CD4-positive, alpha-beta T cell treated with Interleukin-12 subunit alpha and Interleukin-12 subunit beta, for 1 hour (primary cell): ENCODE measurements around the gene CRLF1.
"Not testable (repeated sequence)": the region's sequence is repeated elsewhere in the genome, so short reads cannot be mapped to it uniquely, and the experiment has no call there.

ENCODE experiments used
- DNase-seq: peaks from one replicate; pipeline ENCODE4 v3.0.0-alpha.2; 2020

CRLF1 gene

DNA sequence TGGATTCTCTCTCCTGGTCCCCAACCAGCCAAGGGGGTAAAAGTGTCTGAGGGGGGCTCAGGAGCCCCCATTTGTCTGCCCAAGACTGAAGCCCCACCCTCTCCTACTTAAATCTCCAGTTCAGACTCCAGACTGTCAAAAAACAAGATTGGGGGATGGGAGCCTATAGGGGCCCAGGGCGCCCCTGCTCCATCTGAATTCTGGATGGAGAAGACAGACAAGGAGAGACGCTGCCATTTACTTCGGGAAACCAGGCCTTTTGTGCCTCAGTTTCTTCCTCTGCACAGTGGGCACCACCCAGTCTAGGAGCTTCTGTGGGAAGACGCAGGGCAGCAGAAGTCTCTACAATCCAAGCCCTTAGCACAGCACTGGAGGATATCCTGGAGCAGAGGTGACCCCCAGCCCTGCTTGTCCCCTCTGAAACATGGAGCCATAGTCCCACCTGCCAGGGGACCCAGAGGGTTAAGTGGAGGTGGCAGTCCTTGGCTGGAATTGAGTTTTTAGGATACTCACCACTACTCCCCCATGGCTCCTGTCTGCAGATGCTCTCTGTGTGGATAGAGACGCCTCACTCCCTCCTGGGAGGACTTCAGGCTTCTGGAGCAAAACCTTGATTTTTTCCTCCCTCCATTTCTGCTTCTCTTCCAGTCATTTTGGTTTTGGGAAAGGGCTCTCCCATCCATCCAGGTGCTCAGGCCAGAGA lies 1.7 kb upstream of the CRLF1 start:
- no peak for DNase-seq

DNA sequence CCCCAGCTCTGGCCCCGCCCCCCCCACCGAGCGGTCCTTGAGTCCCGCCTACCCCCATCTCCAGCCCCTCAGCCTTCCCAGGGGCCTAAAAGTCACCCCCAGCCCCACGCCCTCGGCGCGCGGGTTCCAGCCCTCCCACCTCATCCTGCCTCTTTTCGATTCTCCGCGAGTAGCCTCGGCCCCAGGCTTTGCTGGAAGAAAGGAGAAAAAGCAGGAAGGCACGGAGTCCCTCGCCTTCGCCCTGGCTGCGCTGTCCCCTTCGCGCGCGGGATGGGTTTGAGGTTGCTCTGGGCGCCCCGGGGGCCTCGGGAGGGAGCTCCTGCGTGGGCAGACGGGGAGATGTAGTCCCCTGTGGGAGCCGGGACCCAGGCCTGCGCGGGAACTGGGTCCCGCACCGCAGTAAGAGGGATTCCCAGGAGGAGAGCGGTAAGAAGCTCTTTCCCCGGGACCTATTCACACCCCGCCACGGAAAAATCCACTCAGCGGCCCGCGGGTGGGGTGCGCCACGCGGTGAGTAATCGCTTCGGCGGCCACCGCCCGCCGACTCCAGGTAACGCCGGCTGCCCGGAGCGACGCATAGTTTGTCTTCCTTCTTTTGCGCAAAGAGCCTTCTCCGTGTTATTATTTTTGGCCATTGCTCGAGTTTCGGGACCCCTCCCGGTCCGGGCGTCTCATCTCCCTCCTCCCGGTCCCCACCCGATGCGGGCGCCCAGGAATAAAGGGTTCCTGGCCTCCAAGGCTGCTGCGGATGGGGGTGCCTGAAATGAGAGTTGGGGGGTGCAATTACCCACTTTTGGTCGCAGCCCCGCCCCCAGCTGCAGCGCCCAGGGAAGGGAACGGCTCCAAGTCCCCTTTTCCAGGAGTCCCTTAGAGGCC lies 865 bp upstream of the CRLF1 start:
- no peak for DNase-seq

- no peak for DNase-seq
These were observed 886 bp downstream of the CRLF1 start for GRCh38 chr19:18605546-18606280.

DNA sequence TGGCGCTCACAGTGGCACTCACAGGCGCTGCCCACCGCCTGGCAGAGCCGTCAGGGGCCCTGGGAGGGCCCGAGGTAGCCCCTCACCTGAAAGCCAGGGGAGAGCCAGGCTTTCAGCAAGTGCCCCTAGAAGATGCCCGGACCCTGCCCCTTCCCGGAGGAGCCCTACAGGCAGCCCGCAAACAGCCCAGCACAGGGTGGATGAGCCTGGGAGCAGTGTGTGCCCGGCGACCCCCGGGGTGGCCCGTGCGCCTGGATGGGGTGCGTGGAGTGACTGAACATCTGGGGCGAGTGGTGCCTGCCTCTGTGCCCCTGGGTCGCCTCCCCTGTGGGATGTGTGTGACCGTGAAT lies 1.4 kb downstream of the CRLF1 start:
- DNase-seq = no peak

- no peak for DNase-seq
These were observed 1.8 kb downstream of the CRLF1 start for GRCh38 chr19:18604820-18605159.

DNA sequence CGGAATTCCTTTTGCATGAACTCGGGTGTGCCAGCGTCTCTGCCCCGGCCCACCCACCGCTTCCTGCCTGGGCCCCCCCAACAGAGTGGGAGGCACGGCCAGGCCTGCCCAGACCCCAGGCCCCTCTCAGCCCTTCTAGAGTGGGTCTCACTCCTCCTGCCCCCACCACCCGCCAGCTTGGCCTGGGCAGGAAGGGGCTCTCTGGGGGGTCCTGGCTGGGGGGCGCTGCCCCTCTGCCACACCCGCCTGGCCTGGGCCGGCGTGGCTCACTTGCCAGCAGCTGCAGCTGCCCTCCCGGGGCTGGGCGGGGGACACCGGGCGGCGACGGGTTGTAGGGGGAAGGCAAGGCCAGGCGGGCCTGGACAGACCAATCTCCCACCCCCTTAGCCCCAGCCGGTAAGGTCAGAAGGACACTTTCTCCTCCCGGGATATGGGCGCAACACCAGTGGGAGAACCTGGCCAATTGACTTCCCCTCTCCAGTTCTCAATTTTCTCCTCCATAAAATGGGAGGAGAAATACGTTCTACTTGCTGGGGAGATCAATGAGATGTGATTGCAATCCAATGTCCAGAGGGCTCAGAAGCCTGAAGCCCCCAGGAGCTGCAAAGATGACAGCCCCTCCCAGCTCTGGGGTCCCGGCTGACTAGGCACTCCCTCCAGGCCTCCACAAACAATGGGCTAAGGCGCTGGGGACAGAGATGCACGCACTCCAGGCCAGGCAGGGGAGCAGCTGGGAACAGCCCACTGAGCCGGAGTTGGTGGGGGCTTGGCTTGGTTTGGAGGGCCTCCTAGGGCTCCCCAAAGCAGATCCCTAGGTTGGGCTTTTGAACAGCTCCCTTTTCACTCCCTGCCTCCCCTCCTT lies 2.4 kb downstream of the CRLF1 start:
- DNase-seq = no peak

DNA sequence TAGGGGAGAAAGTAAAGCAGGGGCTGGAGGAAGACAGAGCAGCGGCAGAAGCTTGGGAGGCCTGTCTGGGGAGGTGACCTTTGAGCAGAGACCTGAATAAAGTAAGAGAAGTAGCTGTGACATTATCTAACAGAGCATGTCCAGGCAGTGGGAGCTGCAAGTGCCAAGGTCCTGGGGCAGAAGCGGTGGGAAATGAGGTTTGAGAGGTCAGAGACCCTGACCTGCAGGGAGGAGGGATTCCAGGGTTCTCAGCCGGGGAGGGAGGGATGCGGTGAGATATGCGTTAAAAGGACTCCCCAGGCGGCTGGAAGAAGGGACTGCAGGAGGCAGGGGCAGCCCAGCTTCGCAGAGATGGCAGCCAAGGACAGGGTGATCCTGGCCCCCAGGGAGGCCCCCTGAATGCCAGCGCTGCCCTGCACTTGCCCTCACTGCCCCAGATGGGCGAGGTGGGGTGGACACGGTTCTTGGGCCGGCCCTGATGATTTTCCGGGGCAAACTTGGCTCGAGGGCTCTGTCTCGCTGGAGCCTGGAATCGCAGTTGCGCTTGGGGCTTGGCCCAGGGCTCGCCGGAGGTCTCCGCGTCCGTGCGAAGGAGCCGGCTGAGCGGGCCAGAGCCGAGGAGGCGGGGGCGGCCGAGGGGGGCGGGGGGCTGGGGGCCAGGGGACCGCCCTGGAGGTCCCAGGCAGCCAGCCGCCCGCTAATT lies 3.2 kb downstream of the CRLF1 start:
- DNase-seq = no peak

- DNase-seq = no peak
These were observed 4.7 kb downstream of the CRLF1 start for GRCh38 chr19:18601875-18602274.

DNA sequence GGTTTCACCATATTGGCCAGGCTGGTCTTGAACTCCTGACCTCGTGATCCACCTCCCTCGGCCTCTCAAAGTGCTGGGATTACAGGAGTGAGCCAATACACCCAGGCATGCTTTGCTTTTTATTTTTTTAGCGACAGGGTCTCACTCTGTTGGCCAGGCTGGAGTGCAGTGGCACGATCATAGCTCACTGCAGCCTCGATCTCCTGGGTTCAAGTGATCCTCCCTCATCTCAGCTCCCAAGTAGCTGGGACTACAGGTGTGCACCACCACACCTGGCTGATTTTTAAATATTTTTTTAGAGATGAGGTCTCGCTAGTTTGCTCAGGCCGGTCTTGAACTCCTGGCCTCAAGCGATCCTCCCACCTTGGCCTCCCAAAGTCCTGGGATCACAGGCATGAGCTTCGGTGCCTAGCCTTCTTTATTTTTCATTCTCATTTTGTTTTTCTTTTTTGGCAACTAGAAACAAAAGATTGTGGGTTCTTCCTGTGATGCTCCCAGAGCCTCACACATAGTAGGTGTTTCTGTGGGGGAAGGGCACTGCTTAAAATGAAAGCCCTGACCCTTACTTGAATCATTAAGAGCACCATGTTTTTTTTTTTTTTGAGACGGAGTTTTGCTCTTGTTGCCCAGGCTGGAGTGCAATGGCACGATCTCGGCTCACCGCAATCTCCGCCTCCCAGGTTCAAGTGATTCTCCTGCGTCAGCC lies 5.8 kb downstream of the CRLF1 start:
- not testable (repeated sequence) for DNase-seq

GRCh38 chr19:18599485-18599884 lies 7.1 kb downstream of the CRLF1 start:
- no peak for DNase-seq

- DNase-seq = no peak
These were observed 8.6 kb downstream of the CRLF1 start for GRCh38 chr19:18597809-18598660.

DNA sequence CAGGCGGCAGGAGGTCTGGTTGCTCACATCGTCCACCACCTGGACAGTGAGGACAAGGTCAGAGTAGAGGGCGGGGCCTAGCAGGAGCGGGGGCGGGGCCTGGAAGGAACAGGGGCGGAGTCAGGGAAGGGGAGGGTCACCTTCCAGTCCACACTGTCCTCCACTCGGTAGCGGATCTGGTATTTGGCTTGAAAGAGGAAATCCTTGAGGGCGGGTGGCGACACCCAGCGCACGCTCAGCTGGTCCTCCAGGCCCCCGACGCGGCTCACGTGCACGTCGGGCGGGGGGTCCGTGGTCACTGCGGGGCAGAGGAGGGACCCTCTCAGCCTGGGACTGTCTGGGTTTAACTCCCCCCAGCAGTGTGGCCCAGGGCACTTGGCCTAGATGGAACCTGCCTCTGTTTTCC lies 9.8 kb downstream of the CRLF1 start:
- DNase-seq = peak; percentile 30

GRCh38 chr19:18595475-18595874 lies 11.1 kb downstream of the CRLF1 start:
- DNase-seq = no peak

- no peak for DNase-seq
These were observed 11.7 kb downstream of the CRLF1 start for GRCh38 chr19:18594824-18595373.

DNA sequence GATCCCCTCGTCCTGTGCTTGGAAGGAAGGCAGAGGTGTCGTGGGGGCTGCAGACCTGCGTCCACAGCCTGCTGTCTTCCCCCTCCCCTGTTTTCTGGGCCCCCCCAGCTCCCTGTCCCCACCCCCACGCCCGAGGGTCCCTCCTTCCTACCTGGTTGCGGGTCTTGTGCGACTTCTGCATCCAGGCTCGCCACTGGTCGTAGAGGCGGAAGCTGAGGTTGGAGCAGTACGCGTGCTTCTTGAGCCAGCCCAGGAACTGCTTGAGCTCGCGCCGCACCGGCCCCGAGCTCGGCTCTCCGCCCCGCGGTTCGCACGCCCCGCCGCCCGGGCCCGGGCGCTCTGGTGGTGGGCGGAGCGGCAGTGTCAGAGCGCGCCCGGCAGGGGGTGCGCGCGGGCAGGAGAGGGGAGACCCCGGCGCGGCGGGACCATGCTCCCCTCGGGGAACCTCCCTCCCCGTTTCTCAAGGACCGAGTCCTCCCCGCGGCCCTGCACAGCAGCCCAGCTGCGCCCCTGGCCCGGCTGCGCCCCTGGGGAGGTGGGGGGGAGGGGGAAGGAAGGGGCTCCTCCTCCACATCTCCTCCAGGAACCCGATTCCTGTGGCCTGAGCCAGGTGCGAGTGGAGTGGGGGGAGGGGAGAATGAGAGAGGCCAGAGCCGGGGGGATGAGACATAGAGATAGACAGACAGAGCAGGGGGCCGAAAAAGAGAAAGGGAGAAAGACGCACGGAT lies 12.3 kb downstream of the CRLF1 start:
- DNase-seq = peak; percentile 82

GRCh38 chr19:18593367-18594095 lies 13.1 kb downstream of the CRLF1 start:
- DNase-seq = no peak

DNA sequence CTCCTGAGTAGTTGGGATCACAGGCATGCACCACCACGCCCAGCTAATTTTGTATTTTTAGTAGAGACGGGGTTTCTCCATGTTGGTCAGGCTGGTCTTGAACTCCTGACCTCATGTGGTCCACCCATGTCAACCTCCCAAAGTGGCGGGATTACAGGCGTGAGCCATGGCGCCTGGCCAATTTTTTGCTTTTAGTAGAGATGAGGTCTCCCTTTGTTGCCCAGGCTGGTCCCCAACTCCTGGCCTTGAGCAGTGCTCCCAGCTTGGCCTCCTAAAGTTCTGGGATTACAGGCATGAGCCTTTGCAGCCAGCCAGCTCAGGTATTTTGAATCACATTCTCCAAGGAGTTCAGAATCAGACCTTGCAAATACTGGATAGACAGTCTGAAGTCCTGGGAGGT lies 13.9 kb downstream of the CRLF1 start:
- not testable (repeated sequence) for DNase-seq

DNA sequence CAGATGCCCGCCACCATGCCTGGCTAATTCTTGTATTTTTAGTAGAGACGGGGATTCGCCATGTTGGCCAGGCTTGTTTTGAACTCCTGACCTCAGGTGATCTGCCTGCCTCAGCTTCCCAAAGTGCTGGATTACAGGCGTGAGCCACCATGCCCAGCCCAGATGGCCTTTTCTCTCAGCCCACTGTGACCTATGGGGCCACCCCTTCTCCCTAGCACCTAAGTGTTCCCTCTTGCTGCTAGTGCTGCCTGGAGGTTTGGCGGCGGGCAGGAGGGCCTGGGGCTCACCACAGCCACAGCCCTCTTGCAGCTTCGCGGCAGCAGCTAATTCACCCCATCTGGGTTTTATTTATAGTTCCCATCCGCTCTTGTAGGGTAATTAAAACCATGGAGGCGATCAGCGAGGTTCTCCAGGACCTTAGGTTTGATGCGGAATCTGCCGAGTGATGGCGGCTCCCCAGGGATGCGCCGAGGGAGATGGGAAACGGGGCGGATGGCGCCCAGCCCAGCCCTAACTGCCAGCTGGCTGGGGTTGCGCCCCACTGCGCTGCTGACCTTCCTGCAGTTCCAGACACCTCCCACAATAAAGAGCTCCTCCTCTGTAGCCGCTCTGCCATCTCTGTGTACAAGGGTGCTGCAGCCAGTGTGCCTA lies 14.7 kb downstream of the CRLF1 start:
- no peak for DNase-seq
